IMR-90 (cell line): Measurements from ENCODE around the gene RFK.

Source experiments
- CHD1 ChIP-seq: IDR thresholded peaks from 2 replicates; pipeline ENCODE4 v1.6.1; 2012; ENCODE audit warnings: low read depth, low read length, improper control_type of control experiment
- POLR2A ChIP-seq: IDR thresholded peaks from 2 replicates; pipeline ENCODE4 v1.6.1; 2012; ENCODE audit warnings: mild to moderate bottlenecking, low read depth, low read length
- RFX5 ChIP-seq: IDR thresholded peaks from 2 replicates; pipeline ENCODE4 v1.8.0; 2012; ENCODE audit warnings: low read depth, mild to moderate bottlenecking, low read length, moderate library complexity
- TF ChIP-seq, protein P1 (sequence below): conservative IDR thresholded peaks from 2 replicates; pipeline ENCODE4 v1.5.1; 2012; ENCODE audit warnings: mild to moderate bottlenecking, low read depth, low read length, improper control_type of control experiment

DNA sequence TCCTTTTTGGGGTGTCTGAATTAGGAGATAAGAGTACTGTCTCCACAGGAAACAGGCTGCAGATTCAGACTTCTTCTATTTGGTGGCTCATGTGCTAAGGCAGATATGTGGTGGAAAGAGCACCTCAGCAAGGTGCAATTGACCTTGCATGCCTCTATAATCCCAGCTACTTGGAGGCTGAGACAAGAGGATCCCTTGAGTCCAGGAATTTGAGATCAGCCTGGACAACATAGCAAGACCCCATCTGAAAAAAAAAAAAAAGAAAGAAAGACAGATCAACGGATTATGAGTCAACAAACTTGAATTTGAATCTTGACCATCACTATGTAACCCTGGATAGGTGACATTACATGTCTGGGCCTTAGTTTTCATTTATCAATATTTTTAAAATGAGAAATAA, 44.4 kb downstream of the RFK start:
- TF ChIP-seq, protein P1, sequence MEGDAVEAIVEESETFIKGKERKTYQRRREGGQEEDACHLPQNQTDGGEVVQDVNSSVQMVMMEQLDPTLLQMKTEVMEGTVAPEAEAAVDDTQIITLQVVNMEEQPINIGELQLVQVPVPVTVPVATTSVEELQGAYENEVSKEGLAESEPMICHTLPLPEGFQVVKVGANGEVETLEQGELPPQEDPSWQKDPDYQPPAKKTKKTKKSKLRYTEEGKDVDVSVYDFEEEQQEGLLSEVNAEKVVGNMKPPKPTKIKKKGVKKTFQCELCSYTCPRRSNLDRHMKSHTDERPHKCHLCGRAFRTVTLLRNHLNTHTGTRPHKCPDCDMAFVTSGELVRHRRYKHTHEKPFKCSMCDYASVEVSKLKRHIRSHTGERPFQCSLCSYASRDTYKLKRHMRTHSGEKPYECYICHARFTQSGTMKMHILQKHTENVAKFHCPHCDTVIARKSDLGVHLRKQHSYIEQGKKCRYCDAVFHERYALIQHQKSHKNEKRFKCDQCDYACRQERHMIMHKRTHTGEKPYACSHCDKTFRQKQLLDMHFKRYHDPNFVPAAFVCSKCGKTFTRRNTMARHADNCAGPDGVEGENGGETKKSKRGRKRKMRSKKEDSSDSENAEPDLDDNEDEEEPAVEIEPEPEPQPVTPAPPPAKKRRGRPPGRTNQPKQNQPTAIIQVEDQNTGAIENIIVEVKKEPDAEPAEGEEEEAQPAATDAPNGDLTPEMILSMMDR = no peak
- TF ChIP-seq POLR2A (no peak), RFX5 (no peak), CHD1 (no peak)
